Neural cell (in vitro differentiated cells): ENCODE measurements around the gene MLC1. TPM values are rescaled to one million over a fixed set of nuclear protein-coding genes. Genes with fewer than 3 reads are reported as not detected.

Experiments
- H2AFZ ChIP-seq: fragments of 200-600, 300-800 bp; sonication (generic), shearing (Covaris generic); 2 replicates; pipeline ENCODE4 v1.6.0; 2014; ENCODE audit warnings: low read depth, mild to moderate bottlenecking, antibody characterized with exemption, low read length, moderate library complexity
- H3F3A ChIP-seq: fragments of 200-600 bp; shearing (Covaris generic); 2 replicates; pipeline ENCODE4 v1.6.1; 2016; ENCODE audit warnings: mild to moderate bottlenecking, moderate library complexity, mixed read lengths, antibody characterized with exemption, low read length; ENCODE audit not compliant: insufficient read depth, poor library complexity, severe bottlenecking
- H3K27ac ChIP-seq: fragments of 200-600, 300-800 bp; sonication (generic), shearing (Covaris generic); 2 replicates; pipeline ENCODE4 v1.5.1; 2014; ENCODE audit warnings: mild to moderate bottlenecking, low read length, moderate library complexity
- H3K27me3 ChIP-seq: fragments of 300-800, 200-600 bp; sonication (generic), shearing (Covaris generic); 2 replicates; pipeline ENCODE4 v1.6.0; 2014; ENCODE audit warnings: mild to moderate bottlenecking, low read depth, low read length, moderate library complexity; ENCODE audit not compliant: insufficient read depth
- H3K36me3 ChIP-seq: fragments of 300-800, 200-600 bp; sonication (generic), shearing (Covaris generic); 2 replicates; pipeline ENCODE4 v1.5.1; 2014; ENCODE audit warnings: mild to moderate bottlenecking, antibody characterized with exemption, low read length, moderate library complexity; ENCODE audit not compliant: insufficient read depth
- H3K4me2 ChIP-seq: fragments of 300-800, 200-600 bp; sonication (generic), shearing (Covaris generic); 2 replicates; pipeline ENCODE4 v1.6.0; 2014; ENCODE audit warnings: mild to moderate bottlenecking, low read length
- H3K4me3 ChIP-seq: fragments of 300-800, 200-600 bp; sonication (generic), shearing (Covaris generic); 2 replicates; pipeline ENCODE4 v1.5.1; 2014; ENCODE audit warnings: mild to moderate bottlenecking, low read length, moderate library complexity
- H3K79me2 ChIP-seq: fragments of 200-600 bp; shearing (Covaris generic); replicated peaks from 2 replicates; pipeline ENCODE4 v1.6.0; 2014; ENCODE audit warnings: mild to moderate bottlenecking, low read length, moderate library complexity; ENCODE audit not compliant: insufficient read depth
- H3K9ac ChIP-seq: fragments of 300-800, 200-600 bp; sonication (generic), shearing (Covaris generic); 2 replicates; pipeline ENCODE4 v1.6.1; 2016; ENCODE audit warnings: mild to moderate bottlenecking, low read length, mixed read lengths
- H3K9me2 ChIP-seq: fragments of 200-600 bp; shearing (Covaris generic); 2 replicates; pipeline ENCODE4 v1.6.1; 2016; ENCODE audit warnings: mild to moderate bottlenecking, low read length, mixed read lengths; ENCODE audit not compliant: insufficient read depth
- H3K9me3 ChIP-seq: fragments of 200-600, 300-800 bp; sonication (generic), shearing (Covaris generic); 2 replicates; pipeline ENCODE4 v1.6.1; 2016; ENCODE audit warnings: mild to moderate bottlenecking, mixed run types, low read length, moderate library complexity, mixed read lengths
- H4K20me1 ChIP-seq: fragments of 200-600 bp; shearing (Covaris generic); 2 replicates; pipeline ENCODE4 v1.6.1; 2016; ENCODE audit warnings: mild to moderate bottlenecking, mixed run types; ENCODE audit not compliant: insufficient read depth
- EP300 ChIP-seq: fragments of 450-650 bp; conservative IDR thresholded peaks from 2 replicates; pipeline ENCODE4 v1.6.1; 2014; ENCODE audit warnings: antibody characterized with exemption, mild to moderate bottlenecking, moderate library complexity; ENCODE audit not compliant: poor library complexity, severe bottlenecking
- EZH2 ChIP-seq: fragments of 200-600, 300-800 bp; shearing (Covaris generic), sonication (generic); IDR thresholded peaks from 2 replicates; pipeline ENCODE4 v1.6.1; 2014; ENCODE audit warnings: antibody characterized with exemption, low read length, borderline replicate concordance, mild to moderate bottlenecking; ENCODE audit not compliant: insufficient read depth, poor library complexity, severe bottlenecking
- MXI1 ChIP-seq: fragments of 450-650 bp; conservative IDR thresholded peaks from 2 replicates; pipeline ENCODE4 v1.6.1; 2014; ENCODE audit warnings: antibody characterized with exemption, mild to moderate bottlenecking; ENCODE audit not compliant: poor library complexity, severe bottlenecking
- POLR2AphosphoS5 ChIP-seq: IDR thresholded peaks from 2 replicates; pipeline ENCODE4 v1.6.1; 2012
- RAD21 ChIP-seq: fragments of 450-650 bp; conservative IDR thresholded peaks from 2 replicates; pipeline ENCODE4 v1.6.1; 2014; ENCODE audit warnings: antibody characterized with exemption, mild to moderate bottlenecking, moderate library complexity
- SMC3 ChIP-seq: fragments of 450-650 bp; conservative IDR thresholded peaks from 2 replicates; pipeline ENCODE4 v1.6.1; 2014; ENCODE audit warnings: antibody characterized with exemption, mild to moderate bottlenecking, moderate library complexity; ENCODE audit not compliant: poor library complexity
- TAF1 ChIP-seq: IDR thresholded peaks from 2 replicates; pipeline ENCODE4 v1.6.1; 2012; ENCODE audit warnings: low read depth
- polyA plus RNA-seq: library from polyadenylated mRNA; depleted of rRNA; stranded (reverse); fragments of >200 nt; gene quantifications from 2 replicates; pipeline ENCODE4 v1.2.3, GENCODE V29; 2014
- TF ChIP-seq, protein P1 (sequence below): IDR thresholded peaks from 2 replicates; pipeline ENCODE4 v1.6.1; 2012; ENCODE audit warnings: borderline replicate concordance
- TF ChIP-seq, protein P2 (sequence below): fragments of 450-650 bp; IDR thresholded peaks from 2 replicates; pipeline ENCODE4 v1.5.1; 2014; ENCODE audit warnings: antibody characterized with exemption, mild to moderate bottlenecking, moderate library complexity; ENCODE audit not compliant: poor library complexity, severe bottlenecking

MLC1 gene
- polyA plus RNA-seq, 1 donor from 2014 or later: not detected

- Histone ChIP-seq H3K36me3 (no peaks in the 10 kb centered on the region), H3K79me2 (no peaks in the 10 kb centered on the region), H3K27me3 (no peaks in the 10 kb centered on the region), H3K9me2 (no peaks in the 10 kb centered on the region), H3F3A (no peaks in the 10 kb centered on the region), H3K9ac (no peak overlapping the region), H3K9me3 (no peaks in the 10 kb centered on the region), H2AFZ (no peak overlapping the region), H3K4me2 (no peak overlapping the region), H4K20me1 (no peaks in the 10 kb centered on the region), H3K4me3 (no peak overlapping the region), H3K27ac (no peak overlapping the region)
- TF ChIP-seq, protein P1, sequence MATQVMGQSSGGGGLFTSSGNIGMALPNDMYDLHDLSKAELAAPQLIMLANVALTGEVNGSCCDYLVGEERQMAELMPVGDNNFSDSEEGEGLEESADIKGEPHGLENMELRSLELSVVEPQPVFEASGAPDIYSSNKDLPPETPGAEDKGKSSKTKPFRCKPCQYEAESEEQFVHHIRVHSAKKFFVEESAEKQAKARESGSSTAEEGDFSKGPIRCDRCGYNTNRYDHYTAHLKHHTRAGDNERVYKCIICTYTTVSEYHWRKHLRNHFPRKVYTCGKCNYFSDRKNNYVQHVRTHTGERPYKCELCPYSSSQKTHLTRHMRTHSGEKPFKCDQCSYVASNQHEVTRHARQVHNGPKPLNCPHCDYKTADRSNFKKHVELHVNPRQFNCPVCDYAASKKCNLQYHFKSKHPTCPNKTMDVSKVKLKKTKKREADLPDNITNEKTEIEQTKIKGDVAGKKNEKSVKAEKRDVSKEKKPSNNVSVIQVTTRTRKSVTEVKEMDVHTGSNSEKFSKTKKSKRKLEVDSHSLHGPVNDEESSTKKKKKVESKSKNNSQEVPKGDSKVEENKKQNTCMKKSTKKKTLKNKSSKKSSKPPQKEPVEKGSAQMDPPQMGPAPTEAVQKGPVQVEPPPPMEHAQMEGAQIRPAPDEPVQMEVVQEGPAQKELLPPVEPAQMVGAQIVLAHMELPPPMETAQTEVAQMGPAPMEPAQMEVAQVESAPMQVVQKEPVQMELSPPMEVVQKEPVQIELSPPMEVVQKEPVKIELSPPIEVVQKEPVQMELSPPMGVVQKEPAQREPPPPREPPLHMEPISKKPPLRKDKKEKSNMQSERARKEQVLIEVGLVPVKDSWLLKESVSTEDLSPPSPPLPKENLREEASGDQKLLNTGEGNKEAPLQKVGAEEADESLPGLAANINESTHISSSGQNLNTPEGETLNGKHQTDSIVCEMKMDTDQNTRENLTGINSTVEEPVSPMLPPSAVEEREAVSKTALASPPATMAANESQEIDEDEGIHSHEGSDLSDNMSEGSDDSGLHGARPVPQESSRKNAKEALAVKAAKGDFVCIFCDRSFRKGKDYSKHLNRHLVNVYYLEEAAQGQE: no peak
- TF ChIP-seq EZH2 (no peak), POLR2AphosphoS5 (no peak), MXI1 (no peak), EP300 (no peak), TAF1 (no peak), SMC3 (no peak)
Measured at GRCh38 chr22:50083462-50084079, 1.7 kb downstream of the MLC1 start.

DNA sequence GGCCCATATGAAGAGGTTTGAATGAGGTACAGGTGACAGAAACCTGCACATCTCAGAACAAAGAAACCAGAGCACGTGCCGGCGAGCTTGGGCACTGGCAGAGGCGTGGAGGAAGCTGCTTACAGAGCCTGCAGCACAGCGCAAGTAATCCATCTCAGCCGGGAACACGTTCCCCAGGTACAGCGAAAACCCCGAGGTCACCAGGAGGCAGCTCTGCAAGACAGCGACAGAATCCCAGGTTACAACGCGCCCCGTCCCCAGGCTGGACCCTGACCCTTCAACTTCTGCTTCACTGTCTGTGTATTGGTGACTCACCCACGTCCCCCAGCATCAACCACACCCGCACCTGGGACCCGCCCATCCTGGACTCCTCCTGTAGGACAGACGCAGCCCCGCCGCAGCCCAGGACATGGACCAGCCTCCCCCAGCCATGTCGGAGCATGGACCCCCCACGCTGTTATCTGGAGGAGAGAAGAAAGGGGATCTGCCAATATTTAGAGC is 2.2 kb downstream of the MLC1 start:
- Histone ChIP-seq H3K9me2 (no peaks in the 10 kb centered on the region), H2AFZ (no peak overlapping the region), H3K4me2 (no peak overlapping the region), H3K9ac (no peak overlapping the region), H4K20me1 (no peaks in the 10 kb centered on the region), H3K27me3 (no peaks in the 10 kb centered on the region), H3F3A (no peaks in the 10 kb centered on the region), H3K4me3 (no peak overlapping the region), H3K36me3 (no peaks in the 10 kb centered on the region), H3K79me2 (no peaks in the 10 kb centered on the region), H3K9me3 (no peaks in the 10 kb centered on the region), H3K27ac (no peak overlapping the region)
- TF ChIP-seq, protein P1: no peak
- TF ChIP-seq EZH2 (no peak), RAD21 (no peak), TAF1 (no peak), MXI1 (no peak), EP300 (no peak), SMC3 (no peak), POLR2AphosphoS5 (no peak)
- TF ChIP-seq, protein P2, sequence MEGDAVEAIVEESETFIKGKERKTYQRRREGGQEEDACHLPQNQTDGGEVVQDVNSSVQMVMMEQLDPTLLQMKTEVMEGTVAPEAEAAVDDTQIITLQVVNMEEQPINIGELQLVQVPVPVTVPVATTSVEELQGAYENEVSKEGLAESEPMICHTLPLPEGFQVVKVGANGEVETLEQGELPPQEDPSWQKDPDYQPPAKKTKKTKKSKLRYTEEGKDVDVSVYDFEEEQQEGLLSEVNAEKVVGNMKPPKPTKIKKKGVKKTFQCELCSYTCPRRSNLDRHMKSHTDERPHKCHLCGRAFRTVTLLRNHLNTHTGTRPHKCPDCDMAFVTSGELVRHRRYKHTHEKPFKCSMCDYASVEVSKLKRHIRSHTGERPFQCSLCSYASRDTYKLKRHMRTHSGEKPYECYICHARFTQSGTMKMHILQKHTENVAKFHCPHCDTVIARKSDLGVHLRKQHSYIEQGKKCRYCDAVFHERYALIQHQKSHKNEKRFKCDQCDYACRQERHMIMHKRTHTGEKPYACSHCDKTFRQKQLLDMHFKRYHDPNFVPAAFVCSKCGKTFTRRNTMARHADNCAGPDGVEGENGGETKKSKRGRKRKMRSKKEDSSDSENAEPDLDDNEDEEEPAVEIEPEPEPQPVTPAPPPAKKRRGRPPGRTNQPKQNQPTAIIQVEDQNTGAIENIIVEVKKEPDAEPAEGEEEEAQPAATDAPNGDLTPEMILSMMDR: no peak
